Esophagus mucosa (tissue), 1 donor: ENCODE results near the gene SHANK1. TPM values are rescaled to one million over a fixed set of nuclear protein-coding genes. Genes with fewer than 3 reads are reported as not detected.
"Not testable (repeated sequence)": the region's sequence is repeated elsewhere in the genome, so short reads cannot be mapped to it uniquely, and the experiment has no call there.

Experiments
- ATAC-seq: fragments of 200-7000 bp; cut with Tn5 transposase; one replicate; pipeline ENCODE4 v1.9.1; 2020
- total RNA-seq: library from RNA; stranded (reverse); gene quantifications from one replicate; pipeline ENCODE4 v1.2.4, GENCODE V29; 2023
- donor health status: DM: yes; HTN: yes; CAD: no.

The SHANK1 gene
- total RNA-seq, 1 donor from 2014 or later: 0.04 TPM

- ATAC-seq: no peak
These were observed 87.3 kb downstream of the SHANK1 start for GRCh38 chr19:50632151-50632835.

DNA sequence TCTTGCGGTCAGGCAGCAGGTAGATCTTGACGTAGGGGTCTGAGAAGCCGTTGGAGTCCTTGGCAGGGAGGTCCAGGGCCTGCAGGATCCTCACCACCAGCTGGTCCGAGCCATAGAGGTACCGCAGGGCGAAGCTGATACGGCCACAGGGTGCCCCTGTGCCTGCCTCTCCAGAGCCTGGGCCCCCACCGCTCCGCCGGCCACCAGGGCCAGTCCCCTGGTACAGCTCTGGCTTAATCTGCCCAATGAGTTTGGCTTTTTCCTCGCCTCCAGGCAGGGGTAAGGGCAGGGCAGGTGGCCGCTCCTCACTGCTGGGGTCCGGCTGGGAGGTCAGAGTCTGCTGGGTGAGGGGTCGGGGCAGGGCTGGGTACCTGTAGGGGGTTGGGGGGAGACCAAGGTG lies 89.8 kb downstream of the SHANK1 start:
- ATAC-seq: no peak

DNA sequence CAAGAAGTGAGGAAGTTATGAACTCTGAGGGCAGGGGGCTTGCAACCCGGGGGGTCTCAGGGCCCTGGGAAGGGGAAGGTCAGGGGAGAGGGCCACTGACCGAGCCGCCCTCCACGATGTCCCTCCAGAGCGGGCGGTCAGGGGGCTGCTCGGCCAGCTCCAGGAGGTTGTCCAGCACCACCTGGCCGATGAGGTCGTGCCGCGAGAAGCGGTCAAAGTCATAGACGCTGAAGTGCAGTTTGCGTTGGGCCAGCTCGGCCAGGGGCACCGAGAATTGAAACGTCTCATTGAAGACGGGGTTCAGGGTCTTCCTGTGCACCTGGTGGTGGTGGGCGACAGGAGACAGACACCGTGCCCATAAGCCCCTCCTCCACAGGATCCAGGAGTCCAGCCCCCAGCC lies 90.4 kb downstream of the SHANK1 start:
- no peak for ATAC-seq

DNA sequence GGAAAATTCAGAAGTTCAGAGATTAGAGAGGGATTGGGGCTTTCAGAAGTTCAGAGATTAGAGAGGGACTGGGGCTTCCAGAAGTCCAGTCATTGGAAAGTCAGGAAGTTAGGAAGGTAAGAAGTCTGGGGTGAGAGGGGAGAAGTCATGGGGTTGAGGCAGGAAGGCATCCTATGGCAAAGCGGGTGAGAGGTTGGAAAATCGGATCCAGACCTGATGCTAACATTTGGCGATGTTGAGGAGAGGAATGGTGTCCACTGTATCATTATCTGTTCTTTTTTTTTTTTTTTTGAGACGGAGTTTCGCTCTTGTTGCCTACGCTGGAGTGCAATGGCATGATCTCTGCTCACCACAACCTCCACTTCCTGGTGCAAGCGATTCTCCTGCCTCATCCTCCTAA lies 91.1 kb downstream of the SHANK1 start:
- ATAC-seq: no peak

DNA sequence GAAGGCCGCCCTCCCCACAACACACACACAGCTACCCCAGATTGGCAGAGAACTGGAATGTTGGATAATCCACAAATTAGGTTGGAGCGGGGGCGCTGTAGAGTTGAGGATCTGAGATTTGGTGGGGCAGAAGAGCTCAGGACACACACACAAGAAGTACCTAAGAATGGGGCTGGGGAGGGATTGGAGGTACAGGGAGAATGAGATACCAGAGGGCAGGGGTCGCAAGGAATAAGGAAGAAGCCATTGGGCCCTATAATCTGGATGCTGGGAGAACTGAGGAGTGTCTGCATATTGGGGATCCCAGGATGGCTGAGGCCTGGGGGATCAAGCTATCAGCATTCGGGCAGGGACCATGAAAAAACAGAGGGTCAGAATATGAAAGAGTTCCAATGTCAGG lies 91.5 kb downstream of the SHANK1 start:
- no peak for ATAC-seq

DNA sequence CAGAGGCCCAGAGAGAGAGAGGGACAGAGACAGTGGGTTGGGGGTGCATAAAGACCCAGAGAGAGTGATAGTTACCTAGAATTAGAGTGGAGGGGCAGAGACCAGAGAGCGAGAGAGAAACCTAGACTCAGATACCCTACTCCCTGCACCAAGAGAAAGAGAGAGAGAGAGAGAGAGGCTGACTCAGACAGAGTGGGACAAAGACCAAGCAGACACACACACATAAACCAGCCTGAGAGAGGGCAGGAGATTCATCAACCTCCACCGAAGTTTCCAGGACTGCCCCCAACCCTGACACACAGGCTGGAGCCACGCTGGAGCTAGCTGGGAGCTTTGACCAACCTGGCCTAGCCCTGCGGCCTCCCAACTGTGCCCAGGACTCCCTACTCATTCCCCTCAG lies 92.8 kb downstream of the SHANK1 start:
- no peak for ATAC-seq

- no peak for ATAC-seq
These were observed 93.6 kb downstream of the SHANK1 start for GRCh38 chr19:50626011-50626410.

DNA sequence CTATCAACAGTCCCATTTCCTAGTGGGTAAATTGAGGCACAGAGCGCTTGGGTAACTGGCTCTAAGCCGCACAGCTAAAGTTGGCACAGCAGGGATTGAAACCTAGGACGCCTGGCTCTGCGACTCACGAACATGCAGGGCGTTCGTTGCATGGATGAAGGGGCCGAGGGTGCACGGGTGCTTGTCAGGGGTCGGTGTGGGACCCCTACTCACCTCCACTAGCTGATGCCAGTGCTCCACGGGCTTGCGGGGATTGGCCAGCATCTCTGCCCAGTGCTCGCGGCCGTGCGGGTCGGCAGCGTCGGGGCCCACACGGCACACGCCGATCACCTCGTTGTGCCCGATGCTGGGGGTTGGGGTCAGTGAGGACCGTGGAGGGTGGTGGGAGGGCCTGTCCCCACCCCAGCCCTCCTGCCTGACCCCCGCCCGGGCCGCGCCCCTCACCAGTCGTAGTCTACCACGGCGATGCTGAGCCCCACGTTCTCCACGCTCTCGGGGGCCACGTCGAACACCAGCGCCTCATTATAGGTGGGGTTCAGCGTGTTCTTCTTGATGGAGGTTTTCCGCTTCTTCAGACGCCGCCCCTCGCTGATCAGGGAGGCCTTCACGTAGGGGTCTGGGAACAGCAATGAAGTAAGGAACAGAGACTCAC lies 94.5 kb downstream of the SHANK1 start:
- no peak for ATAC-seq

DNA sequence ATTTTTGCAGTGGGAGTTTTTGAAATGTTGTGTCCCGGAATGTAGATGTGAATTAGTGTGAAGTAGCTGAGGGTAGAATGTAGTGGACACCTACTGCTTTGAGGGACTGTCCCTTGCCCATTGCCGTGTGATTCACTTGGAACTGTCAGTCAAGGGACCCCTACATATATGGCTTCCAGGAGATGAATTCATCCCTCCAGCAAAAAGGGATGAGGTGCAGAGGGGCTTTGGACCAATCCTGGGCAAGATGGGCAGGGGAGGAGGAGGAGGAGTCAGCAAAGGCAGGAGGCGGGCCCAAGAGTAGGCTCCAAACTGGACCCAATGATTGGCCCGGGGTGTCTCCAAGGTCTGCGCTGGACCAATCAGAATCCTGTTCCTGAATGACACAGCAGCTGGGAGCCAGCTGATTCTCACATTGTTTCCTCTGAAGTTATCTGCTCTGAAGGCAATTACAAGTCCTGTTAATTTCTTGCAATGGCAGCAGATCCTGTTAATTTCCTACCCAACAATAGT lies 99.2 kb downstream of the SHANK1 start:
- not testable (repeated sequence) for ATAC-seq

GRCh38 chr19:50619184-50619583 lies 100.4 kb downstream of the SHANK1 start:
- ATAC-seq: not testable (repeated sequence)

DNA sequence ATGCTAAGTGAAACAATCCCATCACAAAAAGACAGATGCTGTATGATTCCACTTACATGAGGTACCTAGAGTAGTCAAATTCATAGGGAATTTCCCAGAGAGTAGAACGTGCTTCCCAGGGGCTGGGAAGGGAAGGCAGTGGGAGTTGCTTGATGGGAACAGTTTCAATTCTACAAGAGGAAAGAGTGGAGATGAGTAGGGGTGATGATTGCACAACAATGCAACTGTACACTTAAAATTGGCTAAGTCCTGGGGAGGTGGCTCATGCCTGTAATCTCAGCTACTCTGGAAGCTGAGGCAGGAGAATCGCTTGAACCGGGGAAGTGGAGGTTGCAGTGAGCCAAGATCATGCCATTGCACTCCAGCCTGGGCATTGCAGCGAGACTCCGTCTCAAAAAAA lies 101.2 kb downstream of the SHANK1 start:
- ATAC-seq: not testable (repeated sequence)

GRCh38 chr19:50612504-50613404 lies 106.8 kb downstream of the SHANK1 start:
- ATAC-seq: not testable (repeated sequence)

Other genes with a start within 250 kb of the SHANK1 start
- 53.8 TPM for gene EMC10, start 243.3 kb downstream of the SHANK1 start, total RNA-seq
- gene GARIN5A, start 243.0 kb downstream of the SHANK1 start, total RNA-seq: 1.1 TPM
- gene JOSD2, start 208.6 kb downstream of the SHANK1 start, total RNA-seq: 38.4 TPM
- gene ASPDH, start 205.9 kb downstream of the SHANK1 start, total RNA-seq: not detected
- 0.24 TPM for gene LRRC4B, start 151.4 kb downstream of the SHANK1 start, total RNA-seq
- not detected for gene SYT3, start 79.9 kb downstream of the SHANK1 start, total RNA-seq
- gene C19orf81, start 70.4 kb downstream of the SHANK1 start, total RNA-seq: not detected
- 2.7 TPM for gene CLEC11A, start 3.6 kb upstream of the SHANK1 start, total RNA-seq
- gene GPR32, start 50.7 kb upstream of the SHANK1 start, total RNA-seq: not detected
- gene ACP4, start 70.6 kb upstream of the SHANK1 start, total RNA-seq: not detected
- gene KLK1, start 104.0 kb upstream of the SHANK1 start, total RNA-seq: 1.3 TPM
- gene KLK15, start 113.8 kb upstream of the SHANK1 start, total RNA-seq: not detected
- gene KLK3, start 135.1 kb upstream of the SHANK1 start, total RNA-seq: not detected
- not detected for gene KLK2, start 153.6 kb upstream of the SHANK1 start, total RNA-seq
- gene KLK4, start 191.6 kb upstream of the SHANK1 start, total RNA-seq: not detected
- 93.9 TPM for gene KLK5, start 233.2 kb upstream of the SHANK1 start, total RNA-seq
- gene KLK6, start 249.8 kb upstream of the SHANK1 start, total RNA-seq: 106 TPM